ENCODE data around the gene ALG9. TPM values are rescaled to one million over a fixed set of nuclear protein-coding genes. Genes with fewer than 3 reads are reported as not detected.
"Not testable (repeated sequence)": the region's sequence is repeated elsewhere in the genome, so short reads cannot be mapped to it uniquely, and the experiment has no call there.

ALG9 gene
- total RNA-seq, 2 donors from 2014 or later: 24.0 to 40.5 TPM

- no peak for DNase-seq (ENCODE audit: low spot score in 2 of 2)
Observed at GRCh38 chr11:111792955-111793500, 78.4 kb downstream of the ALG9 start.

GRCh38 chr11:111792314-111792713 is 79.1 kb downstream of the ALG9 start:
- DNase-seq (ENCODE audit: low spot score in 2 of 2) (no peak), ATAC-seq (no peak)
- Mint-ChIP-seq H3K36me3 (peaks cover 5 to 10% of the 10 kb centered on the region in 2 donors), H3K27ac (no peak overlapping the region), H3K9me3 (peaks cover 0 to 3% of the 10 kb centered on the region in 2 donors)

More at GRCh38 chr11:111792955-111793500, 78.4 kb downstream of the ALG9 start:
- H3K9me3 Mint-ChIP-seq: peaks cover 0 to 3% of the 10 kb centered on the region in 2 donors
- peaks cover 8 to 15% of the 10 kb centered on the region in 2 donors for H3K36me3 Mint-ChIP-seq
- ATAC-seq: no peak
- H3K27ac Mint-ChIP-seq: peak overlapping the region in 1 of 2 donors; percentile 29

DNA sequence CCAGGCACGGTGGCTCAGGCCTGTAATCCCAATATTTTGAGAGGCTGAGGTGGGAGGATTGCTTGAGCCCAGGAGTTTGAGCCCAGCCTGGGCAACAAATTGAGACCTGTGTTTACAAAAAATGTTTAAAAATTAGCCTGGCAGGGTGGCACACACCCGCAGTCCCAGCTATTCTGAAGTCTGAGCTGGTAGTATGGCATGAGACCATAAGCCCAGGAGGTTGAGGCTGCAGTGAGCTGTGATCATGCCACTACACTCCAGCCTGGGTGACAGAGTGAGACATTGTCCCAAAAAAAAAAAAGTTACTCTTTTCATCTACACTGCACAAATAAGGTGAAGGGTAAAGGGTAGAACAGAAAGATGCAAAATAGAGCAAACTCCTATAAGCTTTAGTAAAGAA is 82.9 kb downstream of the ALG9 start:
- no peak for DNase-seq (ENCODE audit: low spot score in 2 of 2)
- H3K27ac Mint-ChIP-seq: no peak overlapping the region
- no peak for ATAC-seq
- H3K9me3 Mint-ChIP-seq: no peaks in the 10 kb centered on the region
- H3K36me3 Mint-ChIP-seq: peaks cover 0 to 5% of the 10 kb centered on the region in 2 donors

- ATAC-seq (no peak), DNase-seq (ENCODE audit: low spot score in 2 of 2) (no peak)
- Mint-ChIP-seq H3K36me3 (peaks cover 0 to 5% of the 10 kb centered on the region in 2 donors), H3K27ac (no peak overlapping the region), H3K9me3 (no peaks in the 10 kb centered on the region)
Observed at GRCh38 chr11:111788051-111788450, 83.3 kb downstream of the ALG9 start.

DNA sequence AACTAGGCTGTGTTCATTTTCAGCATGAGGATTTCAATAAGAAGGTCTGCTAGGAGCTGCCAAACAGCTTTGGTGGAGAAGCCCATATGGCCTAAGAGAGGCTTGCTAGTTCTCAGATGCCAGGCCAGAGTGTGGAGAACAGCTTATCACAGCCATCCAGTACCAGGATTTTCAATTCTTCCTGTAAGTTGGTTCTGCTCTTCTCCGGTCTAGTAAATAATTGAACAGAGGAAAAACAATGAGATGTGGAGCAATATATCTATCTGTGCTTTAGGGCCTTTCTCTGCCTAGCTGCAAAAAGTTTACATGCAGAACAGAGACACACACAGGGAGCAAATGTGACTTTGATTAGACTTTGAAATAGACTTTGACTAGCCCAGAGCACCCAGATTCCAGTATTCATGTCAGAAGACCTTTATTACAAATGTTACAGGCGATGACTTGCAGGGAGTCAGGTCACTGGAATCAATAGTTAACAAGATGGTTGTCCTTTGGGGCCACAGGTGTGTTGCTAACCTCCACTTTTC is 85.4 kb downstream of the ALG9 start:
- Mint-ChIP-seq H3K27ac (peak overlapping the region in 1 of 2 donors; percentile 52), H3K36me3 (peaks cover 0 to 5% of the 10 kb centered on the region in 2 donors), H3K9me3 (no peaks in the 10 kb centered on the region)
- DNase-seq (ENCODE audit: low spot score in 2 of 2) (no peak), ATAC-seq (no peak)

- Mint-ChIP-seq H3K27ac (no peak overlapping the region), H3K9me3 (no peaks in the 10 kb centered on the region), H3K36me3 (peaks cover 0 to 5% of the 10 kb centered on the region in 2 donors)
- ATAC-seq (no peak), DNase-seq (ENCODE audit: low spot score in 2 of 2) (no peak)
Observed at GRCh38 chr11:111785076-111785475, 86.3 kb downstream of the ALG9 start.

DNA sequence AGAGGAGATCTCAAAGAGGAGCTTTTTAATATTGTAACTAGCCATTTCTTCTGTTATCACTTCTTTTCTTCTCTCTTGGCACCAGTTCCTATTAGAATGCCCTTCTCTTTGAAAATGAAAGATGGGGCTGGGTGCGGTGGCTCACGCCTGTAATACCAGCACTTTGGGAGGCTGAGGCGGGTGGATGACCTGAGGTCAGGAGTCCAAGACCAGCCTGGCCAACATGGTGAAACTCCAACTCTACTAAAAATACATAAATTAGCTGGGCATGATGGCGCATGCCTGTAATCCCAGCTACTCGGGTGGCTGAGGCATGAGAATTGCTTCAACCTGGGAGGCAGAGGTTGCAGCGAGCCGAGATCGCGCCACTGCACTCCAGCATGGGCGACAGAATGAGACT is 87.1 kb downstream of the ALG9 start:
- not testable (repeated sequence) for H3K36me3 Mint-ChIP-seq; ATAC-seq; H3K9me3 Mint-ChIP-seq; DNase-seq (ENCODE audit: low spot score in 2 of 2)
- peak overlapping the region in 1 of 2 donors; percentile 7 for H3K27ac Mint-ChIP-seq

DNA sequence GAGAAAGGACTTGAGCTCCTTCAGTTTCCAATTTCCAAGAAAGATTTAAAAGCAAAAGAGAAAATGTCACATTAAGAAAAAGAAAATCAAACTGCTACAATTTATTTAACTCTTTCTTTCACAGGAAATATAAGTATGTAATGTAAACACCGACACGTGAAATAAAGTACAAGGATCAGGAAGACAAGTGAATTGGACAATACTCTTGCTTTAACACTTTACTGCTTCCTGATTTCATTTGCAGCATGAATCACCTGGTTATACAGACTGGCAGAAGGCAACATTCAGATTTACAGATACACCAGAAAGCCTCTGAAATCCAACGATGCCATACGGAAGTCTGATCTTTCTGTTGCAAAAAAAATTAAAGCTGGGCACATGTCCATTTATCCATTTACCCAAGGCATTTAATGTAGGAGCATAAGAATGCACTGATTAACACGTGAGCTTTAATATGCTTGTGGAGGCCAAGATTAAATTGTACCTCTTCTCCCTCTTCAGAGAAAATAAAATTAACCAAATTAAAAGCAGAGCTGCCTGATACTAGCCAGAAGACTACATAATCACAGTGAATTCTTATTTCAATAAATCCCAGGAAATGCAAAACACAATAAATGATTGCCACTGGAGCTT is 89.2 kb downstream of the ALG9 start:
- Mint-ChIP-seq H3K27ac (peak overlapping the region in 1 of 2 donors; percentile 50), H3K36me3 (peaks cover 0 to 5% of the 10 kb centered on the region in 2 donors), H3K9me3 (no peaks in the 10 kb centered on the region)
- no peak for DNase-seq (ENCODE audit: low spot score in 2 of 2)
- no peak for ATAC-seq

- ATAC-seq (no peak), DNase-seq (ENCODE audit: low spot score in 2 of 2) (no peak)
- Mint-ChIP-seq H3K27ac (no peak overlapping the region), H3K9me3 (no peaks in the 10 kb centered on the region), H3K36me3 (no peaks in the 10 kb centered on the region)
Observed at GRCh38 chr11:111779118-111779517, 92.3 kb downstream of the ALG9 start.

DNA sequence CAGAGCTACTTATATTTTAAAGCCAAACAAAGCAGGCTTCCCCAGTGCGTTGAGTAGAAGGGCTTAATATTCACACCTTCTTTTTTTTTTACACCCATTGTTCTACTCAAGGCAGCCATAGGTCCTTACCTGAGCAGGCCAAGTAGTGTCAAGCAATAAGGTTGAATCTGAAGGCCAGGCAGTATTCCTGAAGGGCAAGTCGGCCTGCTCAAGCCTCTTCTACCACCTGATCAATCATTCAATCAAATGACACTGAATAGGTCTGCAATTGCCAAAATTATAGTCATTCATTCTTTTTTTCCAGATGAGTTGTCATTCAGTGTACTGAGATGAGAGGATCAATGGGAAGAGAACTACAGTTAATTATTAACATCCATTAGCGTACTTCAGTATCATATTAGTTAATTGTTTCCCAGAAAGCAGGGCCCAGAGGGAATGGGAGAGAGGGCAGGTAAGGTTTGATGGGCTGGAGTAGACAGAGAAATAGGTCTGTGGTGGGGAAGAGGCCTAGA is 93.3 kb downstream of the ALG9 start:
- Mint-ChIP-seq H3K27ac (peak overlapping the region in 1 of 2 donors; percentile 1), H3K36me3 (no peaks in the 10 kb centered on the region), H3K9me3 (no peaks in the 10 kb centered on the region)
- DNase-seq (ENCODE audit: low spot score in 2 of 2) (no peak), ATAC-seq (no peak)

GRCh38 chr11:111777094-111778046 is 94.0 kb downstream of the ALG9 start:
- Mint-ChIP-seq H3K27ac (no peak overlapping the region), H3K36me3 (no peaks in the 10 kb centered on the region), H3K9me3 (no peaks in the 10 kb centered on the region)
- DNase-seq (ENCODE audit: low spot score in 2 of 2) (no peak), ATAC-seq (peak; percentile 89 to 91)

- DNase-seq (ENCODE audit: low spot score in 2 of 2) (no peak), ATAC-seq (no peak)
- Mint-ChIP-seq H3K27ac (no peak overlapping the region), H3K9me3 (no peaks in the 10 kb centered on the region), H3K36me3 (no peaks in the 10 kb centered on the region)
Observed at GRCh38 chr11:111776398-111777093, 94.8 kb downstream of the ALG9 start.

- DNase-seq (ENCODE audit: low spot score in 2 of 2): no peak
- no peak for ATAC-seq
- Mint-ChIP-seq H3K36me3 (no peaks in the 10 kb centered on the region), H3K9me3 (no peaks in the 10 kb centered on the region), H3K27ac (no peak overlapping the region)
Observed at GRCh38 chr11:111774955-111775710, 96.2 kb downstream of the ALG9 start.

- Mint-ChIP-seq H3K36me3 (no peaks in the 10 kb centered on the region), H3K27ac (no peak overlapping the region), H3K9me3 (no peaks in the 10 kb centered on the region)
- ATAC-seq (no peak), DNase-seq (ENCODE audit: low spot score in 2 of 2) (no peak)
Observed at GRCh38 chr11:111772535-111772934, 98.8 kb downstream of the ALG9 start.

GRCh38 chr11:111771205-111771604 is 100.2 kb downstream of the ALG9 start:
- H3K27ac Mint-ChIP-seq; H3K36me3 Mint-ChIP-seq; ATAC-seq; DNase-seq (ENCODE audit: low spot score in 2 of 2); H3K9me3 Mint-ChIP-seq: not testable (repeated sequence)

Data from activated naive CD4-positive, alpha-beta T cell treated with anti-CD3 and anti-CD28 coated beads, Interleukin-2, amount 50 U/mL, for 72 hours (primary cell).